Measurements from ENCODE around the gene MED27. TPM values are rescaled to one million over a fixed set of nuclear protein-coding genes. Genes with fewer than 3 reads are reported as not detected.

MED27 gene
- total RNA-seq, 1 donor from 2014 or later, result 10.5 TPM

DNA sequence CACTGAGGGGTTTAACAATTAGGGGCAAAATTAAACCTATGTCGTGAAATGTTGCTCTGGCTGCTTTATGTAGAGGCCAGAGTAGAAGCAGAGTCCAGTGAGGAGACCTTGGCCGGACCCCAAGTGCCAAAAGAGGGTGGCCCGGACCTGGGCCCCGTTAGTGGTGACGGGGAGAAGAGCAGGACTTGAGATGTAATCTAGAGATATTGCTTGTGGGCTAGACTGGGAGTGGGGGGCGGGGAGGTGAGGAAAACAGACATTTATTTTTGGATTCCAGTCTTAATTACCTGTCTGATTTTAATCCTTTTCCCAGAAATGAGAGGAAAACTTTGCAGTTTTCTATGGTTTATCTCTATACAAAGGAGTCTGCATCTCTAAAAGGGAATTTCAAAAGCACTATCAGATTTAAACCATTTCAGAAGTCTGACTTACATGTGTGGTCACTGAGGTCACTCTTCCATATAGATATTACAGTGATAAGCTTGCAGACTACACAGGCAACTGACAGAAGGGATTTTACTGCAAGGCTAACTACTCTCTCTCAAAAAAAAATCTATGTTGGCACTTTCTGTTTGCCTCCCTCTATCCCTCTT lies 108.1 kb downstream of the MED27 start:
- FAIRE-seq, result no peak
- TF ChIP-seq, protein P1, sequence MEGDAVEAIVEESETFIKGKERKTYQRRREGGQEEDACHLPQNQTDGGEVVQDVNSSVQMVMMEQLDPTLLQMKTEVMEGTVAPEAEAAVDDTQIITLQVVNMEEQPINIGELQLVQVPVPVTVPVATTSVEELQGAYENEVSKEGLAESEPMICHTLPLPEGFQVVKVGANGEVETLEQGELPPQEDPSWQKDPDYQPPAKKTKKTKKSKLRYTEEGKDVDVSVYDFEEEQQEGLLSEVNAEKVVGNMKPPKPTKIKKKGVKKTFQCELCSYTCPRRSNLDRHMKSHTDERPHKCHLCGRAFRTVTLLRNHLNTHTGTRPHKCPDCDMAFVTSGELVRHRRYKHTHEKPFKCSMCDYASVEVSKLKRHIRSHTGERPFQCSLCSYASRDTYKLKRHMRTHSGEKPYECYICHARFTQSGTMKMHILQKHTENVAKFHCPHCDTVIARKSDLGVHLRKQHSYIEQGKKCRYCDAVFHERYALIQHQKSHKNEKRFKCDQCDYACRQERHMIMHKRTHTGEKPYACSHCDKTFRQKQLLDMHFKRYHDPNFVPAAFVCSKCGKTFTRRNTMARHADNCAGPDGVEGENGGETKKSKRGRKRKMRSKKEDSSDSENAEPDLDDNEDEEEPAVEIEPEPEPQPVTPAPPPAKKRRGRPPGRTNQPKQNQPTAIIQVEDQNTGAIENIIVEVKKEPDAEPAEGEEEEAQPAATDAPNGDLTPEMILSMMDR (IDR thresholded peaks at IDR 0.05; ENCODE audit: insufficient read depth, low read length, severe bottlenecking), result no peak
- no peaks in the 10 kb centered on the region for H3K36me3 ChIP-seq (ENCODE audit: control insufficient read depth, insufficient read depth, low read length)

DNA sequence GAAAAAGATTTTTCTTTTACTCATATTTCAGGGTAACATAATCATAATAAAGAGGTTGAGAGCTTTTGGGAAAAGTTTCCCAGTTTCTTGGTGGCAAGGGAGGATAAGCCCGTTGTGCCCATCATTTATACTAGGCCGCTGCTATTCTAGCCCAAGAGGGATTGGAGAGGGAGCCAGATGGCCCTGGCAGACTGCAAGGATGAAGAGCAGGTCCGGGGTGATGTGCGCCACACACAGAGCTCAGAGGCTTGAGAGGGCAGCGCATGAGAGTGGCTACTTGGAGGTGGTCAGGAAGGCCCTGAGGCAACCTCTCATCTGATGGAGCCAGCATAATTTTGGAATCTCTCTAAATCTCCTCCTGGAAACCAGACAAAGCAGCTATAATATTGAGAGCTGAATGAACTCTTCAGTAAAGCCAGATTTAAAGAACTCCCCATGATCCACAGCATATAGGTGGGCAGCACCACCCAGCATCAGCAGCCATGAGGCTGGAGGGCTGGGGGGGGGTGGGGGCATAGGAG lies 110.1 kb downstream of the MED27 start:
- TF ChIP-seq, protein P1 (IDR thresholded peaks at IDR 0.05; ENCODE audit: insufficient read depth, low read length, severe bottlenecking), result no peak
- H3K4me3 ChIP-seq (ENCODE audit: low read depth, low read length), result no peak overlapping the region
- H3K27me3 ChIP-seq (ENCODE audit: control insufficient read depth, insufficient read depth, low read length), result no peaks in the 10 kb centered on the region
- H3K36me3 ChIP-seq (ENCODE audit: control insufficient read depth, insufficient read depth, low read length), result no peaks in the 10 kb centered on the region
- DNase-seq (ENCODE audit: low read depth), result no peak
- no peak for FAIRE-seq

More for the DNA sequence above, 108.1 kb downstream of the MED27 start:
- Histone ChIP-seq H3K4me3 (ENCODE audit: low read depth, low read length) (no peak overlapping the region), H3K27me3 (ENCODE audit: control insufficient read depth, insufficient read depth, low read length) (no peaks in the 10 kb centered on the region)
- DNase-seq (ENCODE audit: low read depth), result no peak

DNA sequence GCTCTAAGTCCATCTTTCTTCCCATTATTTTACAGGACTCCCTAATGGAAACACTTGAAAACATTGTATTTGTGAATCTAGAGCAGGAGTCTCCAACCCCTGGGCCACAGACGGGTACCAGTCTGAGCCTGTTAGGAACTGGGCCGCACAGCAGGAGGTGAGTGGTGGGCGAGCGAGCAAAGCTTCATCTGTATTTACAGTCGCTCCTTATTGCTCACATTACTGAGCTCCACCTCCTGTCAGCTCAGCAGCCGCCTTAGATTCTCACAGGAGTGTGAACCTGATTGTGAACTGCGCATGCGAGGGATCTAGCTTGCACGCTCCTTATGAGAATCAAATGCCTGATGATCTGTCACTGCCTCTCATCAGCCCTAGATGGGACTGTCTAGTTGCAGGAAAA lies 111.0 kb downstream of the MED27 start:
- no peak for FAIRE-seq

DNA sequence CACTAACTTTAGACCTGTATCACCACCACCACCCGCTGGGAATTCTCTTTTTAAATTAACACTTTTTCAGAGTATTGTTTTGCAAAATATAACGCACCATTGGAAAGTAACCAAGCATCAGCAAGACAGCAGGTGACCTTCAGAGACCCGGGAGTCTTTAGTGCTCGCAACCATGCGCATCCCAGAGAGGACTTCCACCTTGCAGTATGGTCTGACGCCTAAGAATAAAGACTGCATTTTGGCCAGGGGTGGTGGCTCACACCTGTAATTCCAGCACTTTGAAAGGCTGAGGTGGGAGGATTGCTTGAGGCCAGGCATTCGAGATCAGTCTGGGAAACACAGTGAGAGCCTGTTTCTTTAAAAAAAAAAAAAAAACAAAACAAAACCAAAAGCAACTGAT lies 113.8 kb downstream of the MED27 start:
- H3K4me3 ChIP-seq (ENCODE audit: low read depth, low read length), result no peak overlapping the region
- TF ChIP-seq, protein P1 (IDR thresholded peaks at IDR 0.05; ENCODE audit: insufficient read depth, low read length, severe bottlenecking), result no peak
- no peak for DNase-seq (ENCODE audit: low read depth)
- no peaks in the 10 kb centered on the region for H3K27me3 ChIP-seq (ENCODE audit: control insufficient read depth, insufficient read depth, low read length)
- FAIRE-seq, result no peak
- no peaks in the 10 kb centered on the region for H3K36me3 ChIP-seq (ENCODE audit: control insufficient read depth, insufficient read depth, low read length)

More for the DNA sequence above, 111.0 kb downstream of the MED27 start:
- Histone ChIP-seq H3K4me3 (ENCODE audit: low read depth, low read length) (no peak overlapping the region), H3K36me3 (ENCODE audit: control insufficient read depth, insufficient read depth, low read length) (no peaks in the 10 kb centered on the region), H3K27me3 (ENCODE audit: control insufficient read depth, insufficient read depth, low read length) (no peaks in the 10 kb centered on the region)
- TF ChIP-seq, protein P1 (IDR thresholded peaks at IDR 0.05; ENCODE audit: insufficient read depth, low read length, severe bottlenecking), result no peak
- DNase-seq (ENCODE audit: low read depth), result no peak

DNA sequence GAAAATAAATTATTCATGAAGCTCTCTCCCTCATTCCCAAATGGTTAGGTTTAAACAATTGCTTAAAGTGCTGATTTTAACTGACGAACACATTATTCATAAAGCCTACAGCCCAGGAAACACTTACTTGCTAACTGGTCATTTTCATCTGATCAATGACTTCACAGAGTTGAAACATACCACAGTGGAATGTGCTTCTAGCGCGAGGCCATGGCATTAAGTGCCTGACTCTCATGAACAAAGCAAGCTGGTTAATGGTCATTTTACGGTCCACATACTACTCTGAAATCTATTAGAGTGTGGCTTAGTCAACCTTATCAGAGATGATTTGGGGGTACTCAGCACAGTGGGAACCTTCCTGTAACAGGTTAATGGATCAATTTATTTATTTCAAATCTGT lies 114.6 kb downstream of the MED27 start:
- TF ChIP-seq, protein P1 (IDR thresholded peaks at IDR 0.05; ENCODE audit: insufficient read depth, low read length, severe bottlenecking), result no peak
- H3K4me3 ChIP-seq (ENCODE audit: low read depth, low read length), result no peak overlapping the region
- no peak for FAIRE-seq

More for the DNA sequence above, 114.6 kb downstream of the MED27 start:
- no peak for DNase-seq (ENCODE audit: low read depth)
- Histone ChIP-seq H3K27me3 (ENCODE audit: control insufficient read depth, insufficient read depth, low read length) (no peaks in the 10 kb centered on the region), H3K36me3 (ENCODE audit: control insufficient read depth, insufficient read depth, low read length) (no peaks in the 10 kb centered on the region)
